CD14-positive monocyte (primary cell): Measurements from ENCODE around the gene LPIN2. TPM values are rescaled to one million over a fixed set of nuclear protein-coding genes. Genes with fewer than 3 reads are reported as not detected.
"Not testable (repeated sequence)": the region's sequence is repeated elsewhere in the genome, so short reads cannot be mapped to it uniquely, and the experiment has no call there.

Source experiments
- DNase-seq, 3 donors: peaks; one replicate each; pipeline ENCODE4 v3.0.0-alpha.2; 2011 to 2022
- H2AFZ ChIP-seq: 2 replicates; pipeline ENCODE4 v1.6.0; 2012; ENCODE audit warnings: mild to moderate bottlenecking, low read depth, low read length, inconsistent platforms; ENCODE audit not compliant: insufficient read depth, poor library complexity, severe bottlenecking
- H3K27ac ChIP-seq, 2 donors: 1 replicate in 1 of 2; 2 replicates in 1 of 2; pipeline ENCODE4 v1.5.1; 2012 to 2013; ENCODE audit warnings: low read length in 2 of 2, control low read depth in 1 of 2, inconsistent platforms in 1 of 2, low read depth in 1 of 2, mild to moderate bottlenecking in 1 of 2
- H3K27me3 ChIP-seq, 2 donors: one replicate each; pipeline versions ENCODE4 v1.6.0 to v1.6.1; 2011 to 2013; ENCODE audit warnings: low read length in 2 of 2; ENCODE audit not compliant: control insufficient read depth in 2 of 2, insufficient read depth in 2 of 2
- H3K36me3 ChIP-seq, 2 donors: replicated peaks in 1 of 2; 1 replicate in 1 of 2; 2 replicates in 1 of 2; pipeline versions ENCODE4 v1.5.1 to v1.6.1; 2012 to 2013; ENCODE audit warnings: low read length in 2 of 2, control low read depth in 1 of 2, inconsistent platforms in 1 of 2, mild to moderate bottlenecking in 1 of 2; ENCODE audit not compliant: insufficient read depth in 2 of 2, control insufficient read depth in 1 of 2
- H3K4me1 ChIP-seq, 2 donors: 1 replicate in 1 of 2; 2 replicates in 1 of 2; pipeline versions ENCODE4 v1.5.1 to v1.6.1; 2012 to 2013; ENCODE audit warnings: low read length in 2 of 2, control low read depth in 1 of 2, inconsistent platforms in 1 of 2, mild to moderate bottlenecking in 1 of 2, moderate library complexity in 1 of 2; ENCODE audit not compliant: insufficient read depth in 2 of 2, control insufficient read depth in 1 of 2
- H3K4me2 ChIP-seq: replicated peaks from 2 replicates; pipeline ENCODE3; 2012; ENCODE audit warnings: low read length, moderate library complexity, mild to moderate bottlenecking; ENCODE audit not compliant: poor library complexity, severe bottlenecking; ENCODE audit errors: extremely low read depth
- H3K4me3 ChIP-seq, 3 experiments: fragments of 200-600 bp in 1 of 3; sonication (generic) in 1 of 3; replicated peaks in 1 of 3; 1 replicate in 2 of 3; 2 replicates in 1 of 3; pipeline ENCODE4 v1.5.1; 2011 to 2013; ENCODE audit warnings: low read length in 3 of 3, mild to moderate bottlenecking in 3 of 3, control low read depth in 2 of 3, low read depth in 2 of 3, inconsistent platforms in 1 of 3, moderate library complexity in 1 of 3
- H3K79me2 ChIP-seq: 2 replicates; pipeline ENCODE4 v1.6.0; 2012; ENCODE audit warnings: mild to moderate bottlenecking, control low read depth, inconsistent platforms, low read length, moderate library complexity; ENCODE audit not compliant: insufficient read depth
- H3K9ac ChIP-seq: 2 replicates; pipeline ENCODE4 v1.6.0; 2017; ENCODE audit warnings: low read length, mild to moderate bottlenecking; ENCODE audit not compliant: insufficient read depth, poor library complexity, severe bottlenecking
- H3K9me3 ChIP-seq, 2 donors: replicated peaks in 1 of 2; 1 replicate in 1 of 2; 2 replicates in 1 of 2; pipeline versions ENCODE4 v1.5.1 to v1.6.1; 2012 to 2013; ENCODE audit warnings: low read length in 2 of 2, control low read depth in 1 of 2; ENCODE audit not compliant: control insufficient read depth in 1 of 2, insufficient read depth in 1 of 2
- H4K20me1 ChIP-seq: 2 replicates; pipeline ENCODE4 v1.6.0; 2012; ENCODE audit warnings: mild to moderate bottlenecking, low read length, control low read depth, moderate library complexity; ENCODE audit not compliant: insufficient read depth
- H3K27ac Mint-ChIP-seq, 7 donors: one replicate each; pipeline ENCODE4 v1.8.0; 2020; ENCODE audit warnings: mild to moderate bottlenecking in 7 of 7, mixed read lengths in 7 of 7, moderate library complexity in 6 of 7, inconsistent platforms in 2 of 7
- H3K27me3 Mint-ChIP-seq, 3 donors: one replicate each; pipeline ENCODE4 v1.8.0; 2021 to 2022; ENCODE audit warnings: low read depth in 3 of 3, mild to moderate bottlenecking in 3 of 3, mixed read lengths in 3 of 3, moderate library complexity in 3 of 3, inconsistent platforms in 1 of 3
- H3K36me3 Mint-ChIP-seq, 2 donors: one replicate each; pipeline ENCODE4 v1.8.0; 2020; ENCODE audit warnings: mixed read lengths in 2 of 2, inconsistent platforms in 1 of 2, mild to moderate bottlenecking in 1 of 2
- H3K4me1 Mint-ChIP-seq: one replicate; pipeline ENCODE4 v1.8.0; 2020; ENCODE audit warnings: mild to moderate bottlenecking, mixed read lengths
- H3K4me3 Mint-ChIP-seq, 2 donors: one replicate each; pipeline ENCODE4 v1.8.0; 2020; ENCODE audit warnings: mild to moderate bottlenecking in 2 of 2, mixed read lengths in 2 of 2, moderate library complexity in 1 of 2
- H3K9me3 Mint-ChIP-seq, 7 donors: one replicate each; pipeline ENCODE4 v1.8.0; 2020 to 2022; ENCODE audit warnings: mixed read lengths in 7 of 7, mild to moderate bottlenecking in 6 of 7, moderate library complexity in 6 of 7, inconsistent platforms in 2 of 7
- CTCF ChIP-seq: fragments of 200-600 bp; IDR thresholded peaks from one replicate; pipeline ENCODE4 v1.8.0; 2022; ENCODE audit warnings: antibody characterized with exemption, mild to moderate bottlenecking
- WGBS: methylation state at CpG from one replicate; pipeline ENCODE4 v1.1.5; 2013; ENCODE audit warnings: missing lambda C conversion rate; ENCODE audit not compliant: insufficient coverage; 5-methylcytosine and 5-hydroxymethylcytosine counted together
- intact Hi-C, 2 donors: fragments of 100-400 bp; cut with micrococcal nuclease; formaldehyde crosslinking; loops; one replicate each; pipeline versions ENCODE4 v1.15.0 to v1.15.1; 2023
- polyA plus RNA-seq, 3 donors: library from polyadenylated mRNA; depleted of rRNA in 1 of 3; unstranded in 2 of 3; stranded (reverse) in 1 of 3; fragments of 300-500 nt in 2 of 3; fragments of >200 nt in 1 of 3; fragmentation: Illumina TruSeq in 2 of 3; gene quantifications; 1 replicate in 2 of 3; 2 replicates in 1 of 3; pipeline ENCODE4 v1.2.3, GENCODE V29; 2012 to 2021

Gene LPIN2
- polyA plus RNA-seq, 3 donors = 9.3 to 16.3 (median 10.3) TPM

DNA sequence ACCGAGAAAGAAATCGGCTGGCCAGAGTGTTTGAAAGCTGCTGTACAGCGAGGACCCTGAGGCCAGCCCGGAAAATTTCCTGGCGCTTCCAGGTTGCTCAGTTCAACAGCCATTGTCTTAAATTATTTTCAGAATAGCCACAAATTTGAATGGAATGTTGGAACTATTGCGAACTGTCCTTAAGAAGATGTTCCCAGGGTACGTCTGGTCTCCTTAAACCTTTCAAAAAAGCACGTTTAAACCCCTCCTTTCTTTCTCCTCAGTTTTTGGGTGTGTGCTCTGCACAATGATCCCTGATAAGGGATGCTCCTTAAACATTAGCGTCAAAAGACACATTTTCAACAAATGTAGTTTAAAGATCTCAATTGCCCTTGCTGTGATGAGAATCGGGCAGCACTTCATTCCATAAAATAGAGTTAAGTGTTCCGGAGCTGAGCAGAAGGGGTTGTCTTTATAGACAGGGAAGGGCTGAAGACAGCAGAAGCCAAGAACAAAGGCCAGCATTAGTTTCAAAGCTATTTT is 14.5 kb upstream of the LPIN2 start:
- no peak for DNase-seq
- H3K27ac ChIP-seq = no peak overlapping the region
- Mint-ChIP-seq H3K27ac (no peak overlapping the region), H3K9me3 (peaks cover 0 to 4% (median 0%) of the 10 kb centered on the region in 7 donors), H3K27me3 (peaks cover 0 to 2% (median under 1%) of the 10 kb centered on the region in 3 donors), H3K36me3 (no peaks in the 10 kb centered on the region), H3K4me3 (no peak overlapping the region), H3K4me1 (peaks cover 13% of the 10 kb centered on the region)
- H3K27me3 ChIP-seq = no peaks in the 10 kb centered on the region
- no peak overlapping the region for H2AFZ ChIP-seq
- no peak overlapping the region for H3K4me2 ChIP-seq
- no peaks in the 10 kb centered on the region for H3K9me3 ChIP-seq
- no peaks in the 10 kb centered on the region for H3K79me2 ChIP-seq
- intact Hi-C loops = no loop called here
- no peak for TF ChIP-seq CTCF
- H3K36me3 ChIP-seq = no peaks in the 10 kb centered on the region
- no peaks in the 10 kb centered on the region for H4K20me1 ChIP-seq
- H3K4me1 ChIP-seq = peaks cover 15% of the 10 kb centered on the region in 2 donors
- H3K9ac ChIP-seq = no peak overlapping the region
- WGBS = 98% methylated on average over 5 of the region's 11 CpGs
- H3K4me3 ChIP-seq = no peak overlapping the region

GRCh38 chr18:3025544-3025943 is 12.6 kb upstream of the LPIN2 start:
- intact Hi-C loops = no loop called here

GRCh38 chr18:3023603-3024002 is 10.7 kb upstream of the LPIN2 start:
- not testable (repeated sequence) for H3K9me3 ChIP-seq
- WGBS = 100% methylated on average over 1 of the region's 5 CpGs

More at GRCh38 chr18:3025544-3025943, 12.6 kb upstream of the LPIN2 start:
- peaks cover 13% of the 10 kb centered on the region for H3K4me1 Mint-ChIP-seq
- peaks cover 0 to 4% (median 0%) of the 10 kb centered on the region in 7 donors for H3K9me3 Mint-ChIP-seq
- no peaks in the 10 kb centered on the region for H3K79me2 ChIP-seq
- 100% methylated on average over 1 of the region's 2 CpGs for WGBS
- H4K20me1 ChIP-seq = no peaks in the 10 kb centered on the region
- no peak overlapping the region for H3K4me3 Mint-ChIP-seq
- no peak overlapping the region for H2AFZ ChIP-seq
- no peak for TF ChIP-seq CTCF
- no peaks in the 10 kb centered on the region for H3K27me3 ChIP-seq
- no peak overlapping the region for H3K4me3 ChIP-seq
- H3K9me3 ChIP-seq = no peaks in the 10 kb centered on the region
- no peak overlapping the region for H3K27ac Mint-ChIP-seq
- H3K36me3 ChIP-seq = no peaks in the 10 kb centered on the region
- no peak for DNase-seq
- H3K4me1 ChIP-seq = peaks cover 15% of the 10 kb centered on the region in 2 donors
- H3K27ac ChIP-seq = no peak overlapping the region
- no peak overlapping the region for H3K4me2 ChIP-seq
- no peak overlapping the region for H3K9ac ChIP-seq
- no peaks in the 10 kb centered on the region for H3K36me3 Mint-ChIP-seq
- H3K27me3 Mint-ChIP-seq = peaks cover 0 to 2% (median 0%) of the 10 kb centered on the region in 3 donors

More at GRCh38 chr18:3023603-3024002, 10.7 kb upstream of the LPIN2 start:
- H3K27ac ChIP-seq, H3K4me3 ChIP-seq, H3K9ac ChIP-seq, H3K36me3 ChIP-seq, H3K4me3 Mint-ChIP-seq, H3K27me3 Mint-ChIP-seq, H3K9me3 Mint-ChIP-seq, H3K27ac Mint-ChIP-seq, DNase-seq, H3K4me1 Mint-ChIP-seq, H4K20me1 ChIP-seq, H3K36me3 Mint-ChIP-seq, H3K4me1 ChIP-seq, H3K4me2 ChIP-seq, H2AFZ ChIP-seq, H3K79me2 ChIP-seq, H3K27me3 ChIP-seq, intact Hi-C loops: not testable (repeated sequence)
